Upper lobe of left lung (tissue), 6 donors: Measurements from ENCODE around the gene SURF6. TPM values are rescaled to one million over a fixed set of nuclear protein-coding genes. Genes with fewer than 3 reads are reported as not detected.

Source experiments
- ATAC-seq, 2 donors: fragments of 200-7000 bp; cut with Tn5 transposase; one replicate each; pipeline ENCODE4 v1.9.1; 2022; ENCODE audit warnings: mild to moderate bottlenecking in 2 of 2, moderate library complexity in 2 of 2; ENCODE audit not compliant: low FRiP score in 2 of 2
- DNase-seq, 2 donors: peaks; one replicate each; pipeline ENCODE4 v3.0.0-alpha.2; 2019 to 2020
- H3K27ac ChIP-seq, 4 donors: fragments of 200-600 bp; sonication (generic); one replicate each; pipeline ENCODE4 v1.5.1; 2016 to 2019
- H3K27me3 ChIP-seq, 4 donors: fragments of 200-600 bp; sonication (generic); one replicate each; pipeline ENCODE4 v1.5.1; 2017 to 2019
- H3K36me3 ChIP-seq, 4 donors: fragments of 200-600 bp; sonication (generic); one replicate each; pipeline ENCODE4 v1.5.1; 2016 to 2019
- H3K4me1 ChIP-seq, 4 donors: fragments of 200-600 bp; sonication (generic); one replicate each; pipeline ENCODE4 v1.5.1; 2018 to 2019
- H3K4me3 ChIP-seq, 4 donors: fragments of 200-600 bp; sonication (generic); one replicate each; pipeline ENCODE4 v1.5.1; 2017 to 2019; ENCODE audit warnings: mild to moderate bottlenecking in 2 of 4, moderate library complexity in 1 of 4
- H3K9me3 ChIP-seq, 4 donors: fragments of 200-600 bp; sonication (generic); one replicate each; pipeline ENCODE4 v1.5.1; 2018 to 2019
- EP300 ChIP-seq, 4 donors: sonication (generic); formaldehyde crosslinking; IDR thresholded peaks; one replicate each; pipeline ENCODE4 v1.5.1; 2017; ENCODE audit warnings: antibody characterized with exemption in 4 of 4, control low read depth in 2 of 4
- POLR2A ChIP-seq, 4 donors: fragments of 450-650 bp; IDR thresholded peaks; one replicate each; pipeline ENCODE4 v1.5.1; 2016 to 2017; ENCODE audit warnings: antibody characterized with exemption in 4 of 4, mild to moderate bottlenecking in 2 of 4
- POLR2AphosphoS5 ChIP-seq, 2 donors: sonication (generic); formaldehyde crosslinking; IDR thresholded peaks; one replicate each; pipeline ENCODE4 v1.5.1; 2017; ENCODE audit warnings: antibody characterized with exemption in 2 of 2
- WGBS, 2 donors: methylation state at CpG; one replicate each; pipeline ENCODE4 v1.1.5; 2017 to 2018; 5-methylcytosine and 5-hydroxymethylcytosine counted together
- total RNA-seq, 6 donors: library from RNA; depleted of rRNA in 4 of 6; stranded (reverse); fragments of >200 nt in 4 of 6; gene quantifications; one replicate each; pipeline versions ENCODE4 v1.1.0 to v1.2.1, GENCODE V29; 2016 to 2021
- TF ChIP-seq, protein P1 (sequence below), 6 experiments: fragments of 450-650 bp in 4 of 6; fragments of 200-600 bp in 2 of 6; sonication (generic) in 2 of 6; IDR thresholded peaks; one replicate each; pipeline ENCODE4 v1.5.1; 2016 to 2019; ENCODE audit warnings: antibody characterized with exemption in 6 of 6
- donor health status: DM: no; HTN: no; CAD: no; lungs with moderate emphysema.
- donor health status: DM: no; HTN: yes; CAD: no; lungs with severe emphysema.

The SURF6 gene
- total RNA-seq, result 10 to 100 TPM; 16.6 to 30.4 (median 24.7) TPM

GRCh38 chr9:133335924-133336811, at the start of gene SURF6:
TSS of gene SURF6 (minus strand) at chr9:133336188. CDS start at chr9:133336132, 56 bp downstream.
- H3K4me1 ChIP-seq, result peaks cover 21 to 47% (median 24%) of the 10 kb centered on the region in 4 donors
- no peaks in the 10 kb centered on the region for H3K9me3 ChIP-seq
- WGBS, 2 donors, result 7 to 14% methylated on average over 24 to 47 of the region's 70 CpGs
- TF ChIP-seq POLR2A (IDR thresholded peaks at IDR 0.05) (peak in 1 of 4 donors; percentile 74), POLR2AphosphoS5 (IDR thresholded peaks at IDR 0.05) (peak; percentile 89 to 94), EP300 (IDR thresholded peaks at IDR 0.05) (peak in 1 of 4 donors; percentile 50)
- TF ChIP-seq, protein P1, sequence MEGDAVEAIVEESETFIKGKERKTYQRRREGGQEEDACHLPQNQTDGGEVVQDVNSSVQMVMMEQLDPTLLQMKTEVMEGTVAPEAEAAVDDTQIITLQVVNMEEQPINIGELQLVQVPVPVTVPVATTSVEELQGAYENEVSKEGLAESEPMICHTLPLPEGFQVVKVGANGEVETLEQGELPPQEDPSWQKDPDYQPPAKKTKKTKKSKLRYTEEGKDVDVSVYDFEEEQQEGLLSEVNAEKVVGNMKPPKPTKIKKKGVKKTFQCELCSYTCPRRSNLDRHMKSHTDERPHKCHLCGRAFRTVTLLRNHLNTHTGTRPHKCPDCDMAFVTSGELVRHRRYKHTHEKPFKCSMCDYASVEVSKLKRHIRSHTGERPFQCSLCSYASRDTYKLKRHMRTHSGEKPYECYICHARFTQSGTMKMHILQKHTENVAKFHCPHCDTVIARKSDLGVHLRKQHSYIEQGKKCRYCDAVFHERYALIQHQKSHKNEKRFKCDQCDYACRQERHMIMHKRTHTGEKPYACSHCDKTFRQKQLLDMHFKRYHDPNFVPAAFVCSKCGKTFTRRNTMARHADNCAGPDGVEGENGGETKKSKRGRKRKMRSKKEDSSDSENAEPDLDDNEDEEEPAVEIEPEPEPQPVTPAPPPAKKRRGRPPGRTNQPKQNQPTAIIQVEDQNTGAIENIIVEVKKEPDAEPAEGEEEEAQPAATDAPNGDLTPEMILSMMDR (IDR thresholded peaks at IDR 0.05), result peak in 2 of 6 experiments; percentile 21 to 45
- H3K27ac ChIP-seq, result peak within 1 kb of the TSS; percentile 50 to 84 (median 74)
- H3K27me3 ChIP-seq, result no peaks in the 10 kb centered on the region
- H3K4me3 ChIP-seq, result peak within 1 kb of the TSS; percentile 90 to 98 (median 93)
- ATAC-seq (peak; percentile 96 to 98), DNase-seq (peak; percentile 93 to 99)
- peaks cover 22 to 58% (median 40%) of the 10 kb centered on the region in 4 donors for H3K36me3 ChIP-seq

GRCh38 chr9:133385452-133385851, 49.5 kb upstream of the SURF6 start:
- Histone ChIP-seq H3K4me3 (no peak overlapping the region), H3K9me3 (no peaks in the 10 kb centered on the region), H3K27me3 (no peaks in the 10 kb centered on the region), H3K27ac (no peak overlapping the region), H3K4me1 (no peaks in the 10 kb centered on the region), H3K36me3 (no peaks in the 10 kb centered on the region)
- ATAC-seq (no peak), DNase-seq (no peak)
- 85 to 90% methylated on average over 4 to 14 of the region's 14 CpGs for WGBS, 2 donors
- TF ChIP-seq POLR2A (IDR thresholded peaks at IDR 0.05) (no peak), POLR2AphosphoS5 (IDR thresholded peaks at IDR 0.05) (no peak), EP300 (IDR thresholded peaks at IDR 0.05) (no peak)
- TF ChIP-seq, protein P1 (IDR thresholded peaks at IDR 0.05), result no peak

- H3K4me3 ChIP-seq, result no peak overlapping the region
- no peak overlapping the region for H3K27ac ChIP-seq
- DNase-seq (no peak), ATAC-seq (no peak)
- WGBS, 2 donors, result 90 to 91% methylated on average over 17 of the region's 17 CpGs
- H3K27me3 ChIP-seq, result no peaks in the 10 kb centered on the region
- H3K4me1 ChIP-seq, result no peaks in the 10 kb centered on the region
- H3K36me3 ChIP-seq, result no peaks in the 10 kb centered on the region
- TF ChIP-seq EP300 (IDR thresholded peaks at IDR 0.05) (no peak), POLR2A (IDR thresholded peaks at IDR 0.05) (no peak), POLR2AphosphoS5 (IDR thresholded peaks at IDR 0.05) (no peak)
- TF ChIP-seq, protein P1 (IDR thresholded peaks at IDR 0.05), result no peak
- H3K9me3 ChIP-seq, result no peaks in the 10 kb centered on the region
These were observed 48.8 kb upstream of the SURF6 start for GRCh38 chr9:133384736-133385321.

- H3K9me3 ChIP-seq, result no peaks in the 10 kb centered on the region
- ATAC-seq (no peak), DNase-seq (no peak)
- TF ChIP-seq EP300 (IDR thresholded peaks at IDR 0.05) (no peak), POLR2A (IDR thresholded peaks at IDR 0.05) (no peak)
- no peaks in the 10 kb centered on the region for H3K36me3 ChIP-seq
- no peak overlapping the region for H3K4me3 ChIP-seq
- H3K27me3 ChIP-seq, result no peaks in the 10 kb centered on the region
- H3K27ac ChIP-seq, result no peak overlapping the region
- WGBS, 2 donors, result 88 to 93% methylated on average over 3 of the region's 3 CpGs
- H3K4me1 ChIP-seq, result no peaks in the 10 kb centered on the region
These were observed 47.5 kb upstream of the SURF6 start for GRCh38 chr9:133383438-133383837.

DNA sequence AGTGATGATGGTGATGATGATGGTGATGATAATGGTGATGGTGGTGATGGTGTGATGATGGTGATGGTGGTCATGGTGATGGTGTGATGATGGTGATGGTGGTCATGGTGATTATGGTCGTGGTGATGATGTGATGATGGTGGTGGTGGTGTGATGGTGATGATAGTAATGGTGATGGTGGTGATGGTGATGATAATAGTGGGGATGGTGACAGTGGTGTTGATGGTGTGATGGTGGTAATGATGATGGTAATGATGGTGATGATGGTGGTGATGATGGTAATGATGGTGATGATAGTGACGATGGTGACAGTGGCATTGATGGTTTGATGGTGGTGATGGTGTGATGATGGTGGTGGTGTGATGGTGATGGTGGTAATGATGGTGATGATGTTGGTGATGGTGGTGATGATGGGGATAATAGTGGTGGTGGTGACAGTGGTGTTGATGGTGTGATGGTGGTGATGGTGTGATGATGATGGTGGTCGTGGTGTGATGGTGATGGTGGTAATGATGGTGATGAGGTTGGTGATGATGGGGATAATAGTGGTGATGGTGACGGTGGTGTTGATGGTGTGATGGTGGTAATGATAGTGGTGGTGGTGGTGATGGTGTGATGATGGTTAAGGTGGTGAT, 46.6 kb upstream of the SURF6 start:
- ATAC-seq (no peak), DNase-seq (no peak)
- WGBS, 2 donors, result 87 to 90% methylated on average over 4 of the region's 4 CpGs
- Histone ChIP-seq H3K9me3 (no peaks in the 10 kb centered on the region), H3K36me3 (no peaks in the 10 kb centered on the region), H3K4me1 (no peaks in the 10 kb centered on the region), H3K27ac (no peak overlapping the region), H3K27me3 (no peaks in the 10 kb centered on the region), H3K4me3 (no peak overlapping the region)
- TF ChIP-seq POLR2A (IDR thresholded peaks at IDR 0.05) (no peak), EP300 (IDR thresholded peaks at IDR 0.05) (no peak)
- TF ChIP-seq, protein P1 (IDR thresholded peaks at IDR 0.05), result no peak
